Gastroesophageal sphincter (tissue), 4 donors: Measurements from ENCODE around the gene CEMIP. TPM values are rescaled to one million over a fixed set of nuclear protein-coding genes. Genes with fewer than 3 reads are reported as not detected.

Experiments used
- ATAC-seq: fragments of 150-250 bp; one replicate; pipeline ENCODE4 v1.9.1; 2016; ENCODE audit warnings: mild to moderate bottlenecking, moderate library complexity
- H3K27ac ChIP-seq, 4 donors: fragments of 200-600 bp; sonication (generic) in 3 of 4; 1 replicate in 3 of 4; 2 replicates in 1 of 4; pipeline ENCODE4 v1.5.1; 2016 to 2019
- H3K27me3 ChIP-seq: fragments of 200-600 bp; sonication (generic); one replicate; pipeline ENCODE4 v1.5.1; 2019
- H3K36me3 ChIP-seq, 2 donors: fragments of 200-600 bp; sonication (generic); one replicate each; pipeline ENCODE4 v1.5.1; 2019; ENCODE audit warnings: control low read depth in 1 of 2
- H3K4me1 ChIP-seq, 3 donors: fragments of 200-600 bp; sonication (generic); 1 replicate in 2 of 3; 2 replicates in 1 of 3; pipeline ENCODE4 v1.5.1; 2016 to 2019; ENCODE audit warnings: control low read depth in 2 of 3
- H3K4me3 ChIP-seq, 2 donors: fragments of 200-600 bp; sonication (generic); one replicate each; pipeline ENCODE4 v1.5.1; 2019; ENCODE audit warnings: mild to moderate bottlenecking in 1 of 2, moderate library complexity in 1 of 2
- H3K9me3 ChIP-seq, 3 donors: fragments of 200-600 bp; sonication (generic); one replicate each; pipeline ENCODE4 v1.5.1; 2017 to 2019; ENCODE audit warnings: control low read depth in 2 of 3
- CTCF ChIP-seq, 4 experiments: fragments of 200-600 bp in 2 of 4; fragments of 450-650 bp in 2 of 4; sonication (generic) in 1 of 4; IDR thresholded peaks; one replicate each; pipeline ENCODE4 v1.5.1; 2017 to 2019; ENCODE audit warnings: antibody characterized with exemption in 4 of 4, mild to moderate bottlenecking in 2 of 4, moderate library complexity in 2 of 4
- EP300 ChIP-seq: sonication (generic); formaldehyde crosslinking; IDR thresholded peaks from one replicate; pipeline ENCODE4 v1.6.1; 2017; ENCODE audit warnings: antibody characterized with exemption, mild to moderate bottlenecking
- POLR2A ChIP-seq, 2 donors: fragments of 450-650 bp; IDR thresholded peaks; one replicate each; pipeline ENCODE4 v1.6.1; 2017; ENCODE audit warnings: antibody characterized with exemption in 2 of 2, mild to moderate bottlenecking in 2 of 2, moderate library complexity in 1 of 2
- POLR2AphosphoS5 ChIP-seq: sonication (generic); formaldehyde crosslinking; IDR thresholded peaks from one replicate; pipeline ENCODE4 v1.6.1; 2017; ENCODE audit warnings: antibody characterized with exemption
- WGBS, 2 donors: methylation state at CpG; one replicate each; pipeline ENCODE4 v1.1.5; 2018; ENCODE audit warnings: low coverage in 1 of 2; 5-methylcytosine and 5-hydroxymethylcytosine counted together
- total RNA-seq, 4 donors: library from RNA; depleted of rRNA; stranded (reverse); fragments of >200 nt; gene quantifications; one replicate each; pipeline ENCODE4 v1.1.0, GENCODE V29; 2016

CEMIP gene
- total RNA-seq, 4 donors from 2014 or later, result 0.35 to 0.54 TPM; not detected in 2

GRCh38 chr15:80776420-80777045, 2.6 kb upstream of the CEMIP start:
- no peaks in the 10 kb centered on the region for H3K9me3 ChIP-seq
- H3K36me3 ChIP-seq, result no peaks in the 10 kb centered on the region
- peak; percentile 60 for ATAC-seq
- no peak for TF ChIP-seq POLR2AphosphoS5
- TF ChIP-seq CTCF (IDR thresholded peaks at IDR 0.05), result peak; percentile 71 to 94 (median 86)
- peaks cover 0 to 38% (median 15%) of the 10 kb centered on the region in 3 donors for H3K4me1 ChIP-seq
- peaks cover 45% of the 10 kb centered on the region for H3K27me3 ChIP-seq
- H3K27ac ChIP-seq, result no peak overlapping the region
- no peak overlapping the region for H3K4me3 ChIP-seq
- WGBS, 2 donors, result 10 to 20% methylated on average over 2 to 3 of the region's 5 CpGs

- Histone ChIP-seq H3K4me1 (peaks cover 0 to 38% (median 15%) of the 10 kb centered on the region in 3 donors), H3K27ac (no peak overlapping the region), H3K36me3 (no peaks in the 10 kb centered on the region), H3K27me3 (peaks cover 50% of the 10 kb centered on the region), H3K4me3 (no peak overlapping the region), H3K9me3 (no peaks in the 10 kb centered on the region)
- TF ChIP-seq POLR2AphosphoS5 (no peak), EP300 (no peak), POLR2A (IDR thresholded peaks at IDR 0.05) (no peak)
- 51 to 55% methylated on average over 4 to 7 of the region's 8 CpGs for WGBS, 2 donors
- no peak for ATAC-seq
Observed at GRCh38 chr15:80777137-80777536, 2.0 kb upstream of the CEMIP start.

GRCh38 chr15:80777826-80778620, 1.1 kb upstream of the CEMIP start:
- TF ChIP-seq EP300 (no peak), POLR2A (IDR thresholded peaks at IDR 0.05) (no peak), POLR2AphosphoS5 (no peak), CTCF (IDR thresholded peaks at IDR 0.05) (no peak)
- H3K9me3 ChIP-seq, result no peaks in the 10 kb centered on the region
- no peak overlapping the region for H3K4me3 ChIP-seq
- H3K36me3 ChIP-seq, result no peaks in the 10 kb centered on the region
- H3K4me1 ChIP-seq, result peaks cover 0 to 38% (median 15%) of the 10 kb centered on the region in 3 donors
- peaks cover 52% of the 10 kb centered on the region for H3K27me3 ChIP-seq
- no peak for ATAC-seq
- 66 to 73% methylated on average over 6 to 9 of the region's 10 CpGs for WGBS, 2 donors
- H3K27ac ChIP-seq, result no peak overlapping the region

GRCh38 chr15:80778621-80778963, 578 bp upstream of the CEMIP start:
- Histone ChIP-seq H3K4me3 (peak overlapping the region in 1 of 2 donors; percentile 62), H3K27me3 (peaks cover 52% of the 10 kb centered on the region), H3K4me1 (peaks cover 0 to 38% (median 15%) of the 10 kb centered on the region in 3 donors), H3K36me3 (no peaks in the 10 kb centered on the region), H3K9me3 (no peaks in the 10 kb centered on the region), H3K27ac (no peak overlapping the region)
- WGBS, 2 donors, result 25 to 33% methylated on average over 1 to 7 of the region's 7 CpGs
- no peak for ATAC-seq
- TF ChIP-seq POLR2A (IDR thresholded peaks at IDR 0.05) (no peak), POLR2AphosphoS5 (no peak), EP300 (no peak), CTCF (IDR thresholded peaks at IDR 0.05) (no peak)

- H3K27me3 ChIP-seq, result peaks cover 52% of the 10 kb centered on the region
- H3K9me3 ChIP-seq, result no peaks in the 10 kb centered on the region
- H3K27ac ChIP-seq, result no peak overlapping the region
- 0% methylated on average over 6 of the region's 45 CpGs; no CpG with 5 or more reads in 1 of the 2 donors for WGBS, 2 donors
- H3K36me3 ChIP-seq, result no peaks in the 10 kb centered on the region
- H3K4me3 ChIP-seq, result peak overlapping the region; percentile 28 to 62
- TF ChIP-seq POLR2A (IDR thresholded peaks at IDR 0.05) (no peak), POLR2AphosphoS5 (no peak), CTCF (IDR thresholded peaks at IDR 0.05) (no peak), EP300 (no peak)
- no peak for ATAC-seq
- peaks cover 0 to 38% (median 15%) of the 10 kb centered on the region in 3 donors for H3K4me1 ChIP-seq
Observed at GRCh38 chr15:80779658-80780415, 667 bp downstream of the CEMIP start.
